Mucosa of gallbladder (tissue), 1 donor: ENCODE data around the gene SIN3B. TPM values are rescaled to one million over a fixed set of nuclear protein-coding genes. Genes with fewer than 3 reads are reported as not detected.

Experiments used
- DNase-seq: peaks from one replicate; pipeline ENCODE4 v3.0.0-alpha.2; 2020; ENCODE audit warnings: low spot score
- total RNA-seq: library from RNA; stranded (reverse); gene quantifications from one replicate; pipeline ENCODE4 v1.2.1, GENCODE V29; 2021
- donor health status: DM: no; HTN: no; CAD: no.

SIN3B gene
- total RNA-seq, 1 donor from 2014 or later = 46.0 TPM

GRCh38 chr19:16824658-16825311 is 4.4 kb upstream of the SIN3B start:
- no peak for DNase-seq

- peak; percentile 48 for DNase-seq
Measured at GRCh38 chr19:16825312-16826052, 3.7 kb upstream of the SIN3B start.

- DNase-seq = no peak
Measured at GRCh38 chr19:16829822-16830289, 658 bp downstream of the SIN3B start.

- no peak for DNase-seq
Measured at GRCh38 chr19:16830679-16831078, 1.5 kb downstream of the SIN3B start.

GRCh38 chr19:16831531-16831930 is 2.3 kb downstream of the SIN3B start:
- no peak for DNase-seq

GRCh38 chr19:16834747-16835146 is 5.5 kb downstream of the SIN3B start:
- no peak for DNase-seq

GRCh38 chr19:16836115-16837034 is 7.2 kb downstream of the SIN3B start:
- no peak for DNase-seq

- no peak for DNase-seq
Measured at GRCh38 chr19:16837035-16837362, 7.8 kb downstream of the SIN3B start.

- DNase-seq = no peak
Measured at GRCh38 chr19:16841391-16841926, 12.3 kb downstream of the SIN3B start.

- DNase-seq = no peak
Measured at GRCh38 chr19:16846901-16847300, 17.7 kb downstream of the SIN3B start.

GRCh38 chr19:16847430-16847829 is 18.2 kb downstream of the SIN3B start:
- no peak for DNase-seq

GRCh38 chr19:16849168-16849567 is 20.0 kb downstream of the SIN3B start:
- no peak for DNase-seq

- no peak for DNase-seq
Measured at GRCh38 chr19:16850133-16850532, 20.9 kb downstream of the SIN3B start.

- no peak for DNase-seq
Measured at GRCh38 chr19:16851031-16851712, 22.0 kb downstream of the SIN3B start.

- DNase-seq = no peak
Measured at GRCh38 chr19:16853066-16853465, 23.9 kb downstream of the SIN3B start.

GRCh38 chr19:16856091-16856490 is 26.9 kb downstream of the SIN3B start:
- no peak for DNase-seq

GRCh38 chr19:16859626-16860025 is 30.4 kb downstream of the SIN3B start:
- no peak for DNase-seq

- DNase-seq = no peak
Measured at GRCh38 chr19:16860118-16860517, 30.9 kb downstream of the SIN3B start.

- no peak for DNase-seq
Measured at GRCh38 chr19:16861011-16861410, 31.8 kb downstream of the SIN3B start.

- DNase-seq = no peak
Measured at GRCh38 chr19:16861834-16862233, 32.6 kb downstream of the SIN3B start.

GRCh38 chr19:16862826-16863415 is 33.7 kb downstream of the SIN3B start:
- DNase-seq = no peak
